Spleen (tissue), 11 donors: Measurements from ENCODE around the gene PALM3. TPM values are rescaled to one million over a fixed set of nuclear protein-coding genes. Genes with fewer than 3 reads are reported as not detected.
"Not testable (repeated sequence)": the region's sequence is repeated elsewhere in the genome, so short reads cannot be mapped to it uniquely, and the experiment has no call there.

Experiments used
- DNase-seq: peaks from one replicate; pipeline ENCODE4 v3.0.0-alpha.2; 2020
- H3K27ac ChIP-seq, 8 donors: fragments of 200-600 bp; sonication (generic) in 7 of 8; 1 replicate in 4 of 8; 2 replicates in 4 of 8; pipeline versions ENCODE4 v1.5.0 to v1.8.0; 2016 to 2021; ENCODE audit warnings: inconsistent platforms in 4 of 8, mild to moderate bottlenecking in 4 of 8, moderate library complexity in 1 of 8
- H3K27me3 ChIP-seq, 7 donors: fragments of 200-600 bp; sonication (generic) in 6 of 7; replicated peaks in 1 of 7; 1 replicate in 4 of 7; 2 replicates in 3 of 7; pipeline versions ENCODE4 v1.5.0 to v1.8.0; 2016 to 2021; ENCODE audit warnings: inconsistent platforms in 3 of 7, mild to moderate bottlenecking in 1 of 7
- H3K36me3 ChIP-seq, 6 donors: fragments of 200-600 bp; sonication (generic) in 5 of 6; 1 replicate in 4 of 6; 2 replicates in 2 of 6; pipeline versions ENCODE4 v1.5.0 to v1.8.0; 2016 to 2021; ENCODE audit warnings: inconsistent platforms in 2 of 6
- H3K4me1 ChIP-seq, 6 donors: fragments of 200-600 bp; sonication (generic) in 5 of 6; 1 replicate in 3 of 6; 2 replicates in 3 of 6; pipeline versions ENCODE4 v1.5.0 to v1.8.0; 2016 to 2021; ENCODE audit warnings: inconsistent platforms in 3 of 6
- H3K4me3 ChIP-seq, 8 donors: fragments of 200-600 bp; sonication (generic) in 7 of 8; 1 replicate in 4 of 8; 2 replicates in 4 of 8; pipeline versions ENCODE4 v1.5.0 to v1.8.0; 2016 to 2021; ENCODE audit warnings: inconsistent platforms in 4 of 8, mild to moderate bottlenecking in 4 of 8, moderate library complexity in 2 of 8
- H3K9me3 ChIP-seq, 8 donors: fragments of 200-600 bp; sonication (generic) in 7 of 8; 1 replicate in 4 of 8; 2 replicates in 4 of 8; pipeline versions ENCODE4 v1.5.0 to v1.8.0; 2016 to 2021; ENCODE audit warnings: inconsistent platforms in 4 of 8
- CTCF ChIP-seq, 11 experiments: fragments of 200-600 bp in 7 of 11; fragments of 450-650 bp in 4 of 11; sonication (generic) in 4 of 11; IDR thresholded peaks in 8 of 11; conservative IDR thresholded peaks in 3 of 11; 1 replicate in 7 of 11; 2 replicates in 4 of 11; pipeline versions ENCODE4 v1.4.0 to v1.8.0; 2016 to 2021; ENCODE audit warnings: antibody characterized with exemption in 11 of 11, inconsistent platforms in 4 of 11, mild to moderate bottlenecking in 1 of 11
- POLR2A ChIP-seq, 3 donors: fragments of 450-650 bp; IDR thresholded peaks; one replicate each; pipeline ENCODE4 v1.5.1; 2017; ENCODE audit warnings: antibody characterized with exemption in 3 of 3, mild to moderate bottlenecking in 1 of 3
- POLR2AphosphoS5 ChIP-seq, 3 donors: sonication (generic); formaldehyde crosslinking; IDR thresholded peaks; one replicate each; pipeline ENCODE4 v1.5.1; 2017; ENCODE audit warnings: antibody characterized with exemption in 3 of 3
- WGBS, 5 donors: extraction: QIAGEN DNeasy Blood & Tissue Kit in 3 of 5; methylation state at CpG; one replicate each; pipeline versions ENCODE4 v1.1.5 to v1.1.7; 2013 to 2018; 5-methylcytosine and 5-hydroxymethylcytosine counted together
- intact Hi-C: fragments of 100-400 bp; cut with DNase I; formaldehyde crosslinking; loops from one replicate; pipeline ENCODE4 v1.15.0; 2023; ENCODE audit warnings: low total_unique reads
- polyA plus RNA-seq, 3 donors: library from polyadenylated mRNA; stranded (reverse); fragments of 200-250 nt; gene quantifications; one replicate each; pipeline ENCODE4 v1.2.1, GENCODE V29; 2013
- total RNA-seq, 7 donors: library from RNA; depleted of rRNA in 3 of 7; stranded (reverse); fragments of >200 nt in 3 of 7; fragmentation: NEBNext Ultra II Directional in 4 of 7; extraction: Animal tissue kit (Norgen Biotek cat#: 25700) in 4 of 7; gene quantifications; one replicate each; pipeline versions ENCODE4 v1.1.0 to v1.2.1, GENCODE V29; 2016 to 2021
- donor health status: healthy with polysubstance abuse.
- donor health status: DM: no; HTN: no; CAD: no; lungs with moderate emphysema.
- donor health status: DM: no; HTN: no; CAD: no.
- donor health status: Bipolar disorder and iron deficiency.
- donor health status: healthy.
- donor health status: DM: no; HTN: no; CAD: no.
- donor health status: DM: yes; HTN: yes; CAD: no.

Gene PALM3
- total and polyA plus RNA-seq, 10 donors: 0.02 to 0.32 (median 0.05) TPM; not detected in 7

GRCh38 chr19:14028901-14029300 is 33.0 kb downstream of the PALM3 start:
- peaks cover 5 to 79% (median 38%) of the 10 kb centered on the region in 6 donors for H3K4me1 ChIP-seq
- H3K9me3 ChIP-seq: no peaks in the 10 kb centered on the region
- no peak overlapping the region for H3K27ac ChIP-seq
- no peak for TF ChIP-seq CTCF (IDR thresholded peaks at IDR 0.05 in 8 of 11, conservative IDR thresholded peaks at IDR 0.05 in 3 of 11)
- no peak for TF ChIP-seq POLR2A (IDR thresholded peaks at IDR 0.05)
- no peak for TF ChIP-seq POLR2AphosphoS5 (IDR thresholded peaks at IDR 0.05)
- no peaks in the 10 kb centered on the region for H3K27me3 ChIP-seq
- intact Hi-C loops: no loop called here
- WGBS, 5 donors: 72 to 86% (median 82%) methylated on average over 4 of the region's 4 CpGs
- DNase-seq: no peak
- no peak overlapping the region for H3K4me3 ChIP-seq
- no peaks in the 10 kb centered on the region for H3K36me3 ChIP-seq

DNA sequence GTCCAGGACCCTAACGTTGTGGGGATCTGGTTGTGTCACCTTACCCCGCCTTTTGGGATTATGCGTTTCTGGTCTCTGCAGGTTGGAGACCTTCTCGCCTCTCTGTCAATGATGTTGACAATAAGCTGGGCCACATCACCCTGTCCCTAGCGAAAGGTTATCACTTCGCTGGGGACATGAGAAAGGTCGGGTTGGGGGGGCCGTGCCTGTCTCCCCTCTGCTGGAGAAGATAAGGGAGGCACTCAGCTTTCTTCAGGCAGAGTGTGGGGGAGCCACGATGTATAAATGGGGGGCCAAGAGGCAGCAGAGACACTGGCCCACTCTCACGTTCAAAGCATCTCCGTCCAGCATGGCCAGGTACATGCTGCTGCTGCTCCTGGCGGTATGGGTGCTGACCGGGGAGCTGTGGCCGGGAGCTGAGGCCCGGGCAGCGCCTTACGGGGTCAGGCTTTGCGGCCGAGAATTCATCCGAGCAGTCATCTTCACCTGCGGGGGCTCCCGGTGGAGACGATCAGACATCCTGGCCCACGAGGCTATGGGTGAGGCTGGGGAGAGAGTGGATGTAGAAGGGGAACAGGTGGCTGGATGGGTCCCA is 33.9 kb downstream of the PALM3 start, which contains the start of gene RLN3:
TSS of gene RLN3 (plus strand) at position 293 of the 595 bp plus-strand sequence. CDS start at position 350, 57 bp downstream.
- intact Hi-C loops: no loop called here
- Histone ChIP-seq H3K27ac (peak within 1 kb of the TSS in 1 of 8 donors; percentile 74), H3K4me3 (no peak within 1 kb of the TSS), H3K27me3 (no peaks in the 10 kb centered on the region), H3K9me3 (no peaks in the 10 kb centered on the region), H3K36me3 (no peaks in the 10 kb centered on the region), H3K4me1 (peaks cover 5 to 79% (median 37%) of the 10 kb centered on the region in 6 donors)
- DNase-seq: no peak
- TF ChIP-seq POLR2AphosphoS5 (IDR thresholded peaks at IDR 0.05) (no peak), CTCF (IDR thresholded peaks at IDR 0.05 in 8 of 11, conservative IDR thresholded peaks at IDR 0.05 in 3 of 11) (no peak), POLR2A (IDR thresholded peaks at IDR 0.05) (no peak)
- 77 to 87% (median 82%) methylated on average over 19 to 24 of the region's 24 CpGs for WGBS, 5 donors

- Histone ChIP-seq H3K4me1 (peaks cover 5 to 78% (median 34%) of the 10 kb centered on the region in 6 donors), H3K27ac (peak overlapping the region in 2 of 8 donors; percentile 46 to 74)
- DNase-seq, H3K4me3 ChIP-seq, H3K27me3 ChIP-seq, H3K36me3 ChIP-seq, intact Hi-C loops, H3K9me3 ChIP-seq: not testable (repeated sequence)
- 84 to 97% (median 94%) methylated on average over 5 of the region's 5 CpGs for WGBS, 5 donors
Observed at GRCh38 chr19:14026652-14027192, 35.2 kb downstream of the PALM3 start.

DNA sequence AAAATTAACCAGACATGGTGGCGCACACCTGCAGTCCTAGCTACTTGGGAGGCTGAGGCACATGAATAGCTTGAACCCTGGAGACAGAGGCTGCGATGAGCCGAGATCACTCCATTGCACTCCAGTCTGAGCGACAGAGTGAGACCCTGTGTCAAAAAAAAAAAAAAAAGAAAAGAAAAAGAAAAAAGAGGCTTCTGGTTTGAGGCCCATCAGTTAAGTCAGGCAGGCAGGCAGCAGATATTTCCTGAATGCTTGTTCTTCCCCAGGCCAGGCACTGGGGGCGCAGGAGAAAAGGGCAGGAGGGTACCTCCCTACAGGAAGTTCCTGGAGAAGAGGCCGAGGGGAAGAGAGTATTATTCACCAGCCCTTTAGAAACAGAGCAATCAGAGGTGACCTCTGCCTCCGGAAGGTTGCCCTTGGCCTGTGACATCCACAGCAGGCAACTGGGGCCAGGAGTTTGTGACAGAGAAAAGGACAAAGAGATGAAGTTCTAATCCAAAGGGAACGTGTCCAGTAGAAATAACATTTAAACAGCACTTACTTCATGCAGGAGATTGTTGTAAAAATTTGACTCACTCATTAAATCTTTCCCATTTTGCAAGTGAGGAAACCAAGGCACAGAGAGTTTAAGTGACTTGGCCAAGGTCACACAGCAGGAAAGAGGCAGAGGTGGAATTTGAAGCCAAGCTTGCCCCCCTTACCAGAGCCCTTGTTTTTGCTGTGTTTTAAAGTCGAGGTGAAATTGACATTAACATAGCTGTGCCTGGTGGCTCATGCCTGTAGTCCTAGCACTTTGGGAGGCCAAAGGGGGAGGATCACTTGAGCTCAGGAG is 38.3 kb downstream of the PALM3 start:
- H3K4me1 ChIP-seq: peaks cover 0 to 72% (median 29%) of the 10 kb centered on the region in 6 donors
- TF ChIP-seq POLR2A (IDR thresholded peaks at IDR 0.05) (no peak), POLR2AphosphoS5 (IDR thresholded peaks at IDR 0.05) (peak in 2 of 3 donors; percentile 52 to 78), CTCF (IDR thresholded peaks at IDR 0.05 in 8 of 11, conservative IDR thresholded peaks at IDR 0.05 in 3 of 11) (peak in 10 of 11 experiments; percentile 12 to 69 (median 62))
- intact Hi-C loops: no loop called here
- no peaks in the 10 kb centered on the region for H3K9me3 ChIP-seq
- H3K27me3 ChIP-seq: no peaks in the 10 kb centered on the region
- WGBS, 5 donors: 46 to 61% (median 52%) methylated on average over 9 of the region's 9 CpGs
- no peaks in the 10 kb centered on the region for H3K36me3 ChIP-seq
- peak; percentile 82 for DNase-seq
- no peak overlapping the region for H3K4me3 ChIP-seq
- peak overlapping the region; percentile 1 to 74 (median 61) for H3K27ac ChIP-seq
